Central memory CD8-positive, alpha-beta T cell (primary cell): ENCODE results near the gene LRTM2.
"Not testable (repeated sequence)": the region's sequence is repeated elsewhere in the genome, so short reads cannot be mapped to it uniquely, and the experiment has no call there.

Experiments used
- ATAC-seq: fragments of 150-1000 bp; cut with Tn5 transposase; replicated peaks from 2 replicates; pipeline ENCODE4 v1.10.0; 2022; ENCODE audit warnings: mild to moderate bottlenecking, moderate FRiP score, moderate number of reproducible peaks; ENCODE audit not compliant: poor library complexity, severe bottlenecking; ENCODE audit errors: extremely low read depth
- DNase-seq, 2 donors: peaks; one replicate each; pipeline ENCODE4 v3.0.0; 2021; ENCODE audit warnings: low spot score in 2 of 2
- H3K27ac Mint-ChIP-seq: one replicate; pipeline ENCODE4 v1.8.0; 2022; ENCODE audit warnings: low read depth, mild to moderate bottlenecking, moderate library complexity, mixed read lengths
- H3K27me3 Mint-ChIP-seq: one replicate; pipeline ENCODE4 v1.8.0; 2022; ENCODE audit warnings: mixed read lengths
- H3K36me3 Mint-ChIP-seq: one replicate; pipeline ENCODE4 v1.8.0; 2022; ENCODE audit warnings: mild to moderate bottlenecking, moderate library complexity, mixed read lengths; ENCODE audit not compliant: insufficient read depth
- H3K4me1 Mint-ChIP-seq: one replicate; pipeline ENCODE4 v1.8.0; 2022; ENCODE audit warnings: mixed read lengths
- H3K4me3 Mint-ChIP-seq: one replicate; pipeline ENCODE4 v1.8.0; 2022; ENCODE audit warnings: mild to moderate bottlenecking, moderate library complexity, mixed read lengths
- H3K9me3 Mint-ChIP-seq: one replicate; pipeline ENCODE4 v1.8.0; 2022; ENCODE audit warnings: mixed read lengths

Gene LRTM2

GRCh38 chr12:1810201-1810930 is 10.0 kb upstream of the LRTM2 start:
- no peak for DNase-seq
- Mint-ChIP-seq H3K36me3 (peaks cover 1% of the 10 kb centered on the region), H3K4me1 (no peaks in the 10 kb centered on the region), H3K4me3 (peak overlapping the region; percentile 55), H3K27me3 (peaks cover 6% of the 10 kb centered on the region), H3K9me3 (no peaks in the 10 kb centered on the region), H3K27ac (no peak overlapping the region)
- no peak for ATAC-seq

DNA sequence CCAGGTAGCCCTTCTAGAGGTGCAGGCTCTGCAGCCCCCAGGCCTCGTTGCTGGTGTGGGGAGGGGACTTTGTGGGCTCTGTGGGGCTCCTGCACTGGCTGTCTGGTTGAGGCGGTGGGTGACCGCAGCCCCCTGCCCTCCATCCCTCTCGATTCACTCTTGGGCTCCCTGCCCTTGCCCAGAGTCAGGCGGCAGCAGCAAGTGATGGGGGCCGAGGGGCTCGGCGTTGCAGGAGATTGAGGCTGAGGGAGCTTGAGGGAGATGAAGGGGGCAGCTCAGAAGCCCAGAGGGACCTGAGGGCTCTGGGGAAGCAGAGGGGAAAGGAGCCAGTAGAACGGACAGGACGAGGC is 9.5 kb upstream of the LRTM2 start:
- ATAC-seq (no peak), DNase-seq (no peak)
- Mint-ChIP-seq H3K4me3 (peak overlapping the region; percentile 55), H3K27ac (peak overlapping the region; percentile 84), H3K27me3 (peaks cover 11% of the 10 kb centered on the region), H3K9me3 (no peaks in the 10 kb centered on the region), H3K4me1 (no peaks in the 10 kb centered on the region), H3K36me3 (peaks cover 1% of the 10 kb centered on the region)

- DNase-seq (no peak), ATAC-seq (no peak)
- peaks cover 1% of the 10 kb centered on the region for H3K36me3 Mint-ChIP-seq
- peak overlapping the region; percentile 84 for H3K27ac Mint-ChIP-seq
- no peaks in the 10 kb centered on the region for H3K4me1 Mint-ChIP-seq
- peaks cover 16% of the 10 kb centered on the region for H3K27me3 Mint-ChIP-seq
- no peaks in the 10 kb centered on the region for H3K9me3 Mint-ChIP-seq
- peak overlapping the region; percentile 55 for H3K4me3 Mint-ChIP-seq
These were observed 9.0 kb upstream of the LRTM2 start for GRCh38 chr12:1811281-1811947.

DNA sequence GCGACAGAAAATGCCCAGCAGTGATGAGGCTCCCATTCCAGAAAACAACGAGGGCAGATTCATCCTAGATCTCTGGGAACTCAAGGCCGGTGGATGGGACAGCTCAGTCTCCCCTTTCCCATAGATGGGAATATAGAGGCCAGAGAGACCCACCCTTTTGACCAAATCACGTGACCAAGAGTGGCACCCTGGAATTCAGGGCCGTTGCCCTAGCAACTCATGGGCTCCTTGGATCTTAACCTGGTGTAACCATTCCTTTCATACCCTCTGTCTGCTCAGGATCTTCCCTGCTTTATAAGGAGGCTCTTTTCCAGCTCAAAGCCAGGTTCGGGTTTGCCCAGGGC is 8.4 kb upstream of the LRTM2 start:
- no peaks in the 10 kb centered on the region for H3K9me3 Mint-ChIP-seq
- H3K4me1 Mint-ChIP-seq: no peaks in the 10 kb centered on the region
- peaks cover 21% of the 10 kb centered on the region for H3K27me3 Mint-ChIP-seq
- DNase-seq: no peak
- H3K4me3 Mint-ChIP-seq: peak overlapping the region; percentile 55
- H3K36me3 Mint-ChIP-seq: peaks cover 1% of the 10 kb centered on the region
- no peak for ATAC-seq
- peak overlapping the region; percentile 84 for H3K27ac Mint-ChIP-seq

DNA sequence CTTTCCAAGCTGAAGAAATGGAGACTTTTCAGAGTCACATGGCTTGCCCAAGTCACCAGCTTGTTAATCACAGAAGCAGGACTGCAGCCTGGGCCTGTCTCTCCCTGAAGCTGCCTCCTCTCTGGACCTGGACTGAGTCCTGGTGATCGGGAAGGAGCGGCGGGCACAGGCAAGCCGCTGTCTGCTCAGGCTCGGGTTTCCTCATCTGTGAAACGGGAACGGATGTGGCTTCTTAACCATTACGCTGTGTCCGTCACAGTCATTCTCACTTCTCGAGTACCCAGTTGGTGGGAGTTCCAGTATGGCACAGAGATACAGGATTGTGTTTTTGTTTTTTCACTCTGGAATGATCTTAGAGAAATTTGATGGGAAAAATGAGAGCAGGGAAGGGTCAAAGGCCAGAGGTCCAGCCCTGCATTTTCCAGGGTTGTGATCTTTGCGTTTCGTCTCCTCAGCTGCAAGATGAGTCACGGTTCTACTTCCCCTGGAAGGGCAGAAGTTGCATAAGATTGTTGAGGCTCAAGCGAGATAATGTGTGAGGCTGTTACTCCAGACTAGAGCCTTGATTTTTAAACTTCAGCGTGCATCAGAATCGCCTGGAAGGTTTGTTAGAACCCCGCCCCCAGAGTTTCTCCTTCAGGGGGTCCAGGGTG is 7.6 kb upstream of the LRTM2 start:
- no peak for ATAC-seq
- H3K4me3 Mint-ChIP-seq: no peak overlapping the region
- peaks cover 1% of the 10 kb centered on the region for H3K36me3 Mint-ChIP-seq
- H3K4me1 Mint-ChIP-seq: no peaks in the 10 kb centered on the region
- no peak for DNase-seq
- H3K27me3 Mint-ChIP-seq: peaks cover 21% of the 10 kb centered on the region
- H3K27ac Mint-ChIP-seq: no peak overlapping the region
- no peaks in the 10 kb centered on the region for H3K9me3 Mint-ChIP-seq

DNA sequence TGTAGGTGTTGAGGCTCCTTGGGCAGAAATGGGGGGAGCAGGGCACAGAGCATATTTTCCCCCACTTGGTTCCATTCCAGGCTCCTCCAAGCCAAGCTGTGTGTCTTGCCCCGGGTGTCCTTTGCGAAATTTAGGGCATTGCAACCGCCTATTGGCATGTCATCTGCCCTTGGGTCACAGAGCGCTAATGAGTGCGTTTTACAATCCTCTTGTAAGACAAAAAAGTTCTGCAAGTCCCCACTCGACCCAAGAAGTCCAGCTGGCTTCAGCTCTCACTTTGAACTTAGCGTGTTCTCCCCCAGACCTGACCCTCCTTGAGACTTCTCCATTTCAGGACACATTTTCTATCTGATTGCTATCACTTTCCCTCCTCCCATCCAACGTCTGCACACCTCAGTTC is 6.1 kb upstream of the LRTM2 start:
- DNase-seq: no peak
- Mint-ChIP-seq H3K9me3 (no peaks in the 10 kb centered on the region), H3K4me3 (no peak overlapping the region), H3K27ac (no peak overlapping the region), H3K27me3 (peaks cover 27% of the 10 kb centered on the region), H3K4me1 (no peaks in the 10 kb centered on the region), H3K36me3 (peaks cover 1% of the 10 kb centered on the region)
- ATAC-seq: no peak

GRCh38 chr12:1815108-1815507 is 5.3 kb upstream of the LRTM2 start:
- H3K36me3 Mint-ChIP-seq: peaks cover 1% of the 10 kb centered on the region
- H3K27ac Mint-ChIP-seq: no peak overlapping the region
- H3K27me3 Mint-ChIP-seq: peaks cover 36% of the 10 kb centered on the region
- ATAC-seq (no peak), DNase-seq (no peak)
- H3K4me3 Mint-ChIP-seq: no peak overlapping the region
- H3K4me1 Mint-ChIP-seq: no peaks in the 10 kb centered on the region
- no peaks in the 10 kb centered on the region for H3K9me3 Mint-ChIP-seq

DNA sequence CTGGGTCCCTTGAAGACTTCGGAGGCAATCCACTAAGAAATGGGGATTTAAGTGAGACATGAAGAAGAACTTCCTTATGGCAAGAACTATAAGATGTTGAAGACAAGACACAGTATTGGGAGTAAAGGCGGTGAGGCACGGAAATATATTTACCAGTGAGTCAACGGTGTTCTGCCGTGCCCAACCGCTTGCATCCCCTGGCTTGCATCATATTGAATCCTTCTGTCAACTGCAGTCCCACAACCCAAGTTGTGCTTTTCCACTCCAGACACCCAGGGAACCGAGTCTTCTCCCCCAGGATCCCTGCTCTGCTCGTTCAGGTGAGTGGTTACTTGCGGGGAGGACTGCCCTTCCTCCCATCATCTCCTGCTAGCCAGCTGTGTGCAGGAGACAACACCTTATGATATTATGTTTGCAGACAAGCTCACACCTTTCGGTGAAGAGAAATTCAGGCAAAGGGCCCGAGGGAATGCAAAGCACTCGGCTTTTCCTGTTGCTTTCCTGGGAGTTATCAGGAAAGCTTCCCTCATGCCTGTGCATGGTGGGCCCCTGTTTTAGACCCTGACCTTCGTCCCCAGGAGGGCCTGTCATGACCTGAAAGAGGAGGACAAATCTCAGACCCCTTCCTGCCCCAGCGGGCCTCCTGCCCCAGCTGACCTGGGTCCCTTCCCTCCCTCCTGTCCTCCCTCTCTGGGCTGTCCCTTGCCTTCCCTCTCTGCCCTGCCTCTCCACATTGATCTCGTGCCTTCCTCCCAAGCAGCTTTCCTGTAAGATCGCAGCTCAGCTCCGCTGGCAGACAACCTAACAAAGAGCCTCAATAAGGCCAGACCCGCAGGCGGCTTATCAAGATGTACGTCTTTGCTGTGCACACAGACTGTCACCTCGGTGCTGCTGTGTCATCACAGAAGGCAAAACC is 4.3 kb upstream of the LRTM2 start:
- peaks cover 45% of the 10 kb centered on the region for H3K27me3 Mint-ChIP-seq
- no peak overlapping the region for H3K4me3 Mint-ChIP-seq
- DNase-seq: no peak
- no peaks in the 10 kb centered on the region for H3K9me3 Mint-ChIP-seq
- no peak for ATAC-seq
- peaks cover 5% of the 10 kb centered on the region for H3K4me1 Mint-ChIP-seq
- H3K36me3 Mint-ChIP-seq: peaks cover 1% of the 10 kb centered on the region
- H3K27ac Mint-ChIP-seq: no peak overlapping the region

GRCh38 chr12:1816730-1817348 is 3.5 kb upstream of the LRTM2 start:
- DNase-seq: no peak
- no peak for ATAC-seq
- no peaks in the 10 kb centered on the region for H3K9me3 Mint-ChIP-seq
- no peak overlapping the region for H3K4me3 Mint-ChIP-seq
- H3K4me1 Mint-ChIP-seq: peaks cover 5% of the 10 kb centered on the region
- H3K27ac Mint-ChIP-seq: no peak overlapping the region
- H3K27me3 Mint-ChIP-seq: peaks cover 53% of the 10 kb centered on the region
- peaks cover 1% of the 10 kb centered on the region for H3K36me3 Mint-ChIP-seq

- not testable (repeated sequence) for H3K4me3 Mint-ChIP-seq, DNase-seq, H3K27ac Mint-ChIP-seq, H3K9me3 Mint-ChIP-seq, H3K4me1 Mint-ChIP-seq, ATAC-seq, H3K36me3 Mint-ChIP-seq
- H3K27me3 Mint-ChIP-seq: peaks cover 64% of the 10 kb centered on the region
These were observed 2.4 kb upstream of the LRTM2 start for GRCh38 chr12:1817928-1818327.

DNA sequence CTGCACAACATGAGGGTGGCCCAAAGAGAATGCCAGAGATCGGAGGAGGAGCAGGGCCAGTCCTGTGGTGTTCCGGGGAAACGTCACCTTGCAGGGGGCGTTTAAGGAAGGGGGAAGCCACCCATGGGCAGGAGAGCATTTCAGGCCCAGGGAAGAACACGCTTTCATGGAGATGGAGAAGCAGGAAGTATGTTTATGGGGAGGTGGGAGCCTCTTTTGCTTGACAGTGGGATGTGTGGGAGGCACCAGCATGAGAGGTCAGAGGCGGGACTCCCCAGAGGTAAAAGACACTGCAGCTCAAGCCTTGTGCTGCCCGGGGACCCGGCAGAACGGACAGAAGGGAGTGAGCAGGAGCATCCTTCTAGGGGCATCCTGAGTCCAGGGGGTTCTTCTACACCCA is 1.3 kb upstream of the LRTM2 start:
- H3K36me3 Mint-ChIP-seq: peaks cover 1% of the 10 kb centered on the region
- DNase-seq (no peak), ATAC-seq (no peak)
- H3K9me3 Mint-ChIP-seq: no peaks in the 10 kb centered on the region
- no peak overlapping the region for H3K27ac Mint-ChIP-seq
- H3K27me3 Mint-ChIP-seq: peaks cover 70% of the 10 kb centered on the region
- H3K4me1 Mint-ChIP-seq: peaks cover 5% of the 10 kb centered on the region
- H3K4me3 Mint-ChIP-seq: no peak overlapping the region

- H3K27me3 Mint-ChIP-seq: peaks cover 70% of the 10 kb centered on the region
- H3K27ac Mint-ChIP-seq: no peak overlapping the region
- H3K9me3 Mint-ChIP-seq: no peaks in the 10 kb centered on the region
- DNase-seq (no peak), ATAC-seq (no peak)
- H3K4me1 Mint-ChIP-seq: peaks cover 5% of the 10 kb centered on the region
- H3K36me3 Mint-ChIP-seq: peaks cover 1% of the 10 kb centered on the region
- H3K4me3 Mint-ChIP-seq: no peak overlapping the region
These were observed 794 bp upstream of the LRTM2 start for GRCh38 chr12:1819571-1819970.
